KMS-11 (cell line): Measurements from ENCODE around the gene ADAMTSL4.

ENCODE experiments used
- H2AFZ ChIP-seq: fragments of 200-600 bp; sonication (generic); 2 replicates; pipeline ENCODE4 v1.6.1; 2016; ENCODE audit warnings: antibody characterized with exemption, mixed run types, low read depth
- H3K27ac ChIP-seq: fragments of 200-600 bp; sonication (generic); 2 replicates; pipeline ENCODE4 v1.6.1; 2016; ENCODE audit warnings: mild to moderate bottlenecking, mixed run types
- H3K27me3 ChIP-seq: fragments of 200-600 bp; sonication (generic); 2 replicates; pipeline ENCODE4 v1.6.1; 2017; ENCODE audit warnings: mild to moderate bottlenecking, low read depth, mixed run types, moderate library complexity; ENCODE audit not compliant: insufficient read depth
- H3K36me3 ChIP-seq: fragments of 200-600 bp; sonication (generic); 2 replicates; pipeline ENCODE4 v1.6.1; 2017; ENCODE audit warnings: mild to moderate bottlenecking, mixed run types; ENCODE audit not compliant: insufficient read depth
- H3K4me1 ChIP-seq: fragments of 200-600 bp; sonication (generic); 2 replicates; pipeline ENCODE4 v1.6.1; 2016; ENCODE audit warnings: mild to moderate bottlenecking, low read depth, mixed run types; ENCODE audit not compliant: poor library complexity, severe bottlenecking
- H3K4me2 ChIP-seq: fragments of 200-600 bp; sonication (generic); 2 replicates; pipeline ENCODE4 v1.7.0; 2016; ENCODE audit warnings: mild to moderate bottlenecking, mixed run types
- H3K4me3 ChIP-seq: fragments of 200-600 bp; sonication (generic); IDR thresholded peaks from 2 replicates; pipeline ENCODE4 v1.6.1; 2017; ENCODE audit warnings: low read depth, low read length, mixed read lengths; ENCODE audit not compliant: insufficient read depth
- H3K79me2 ChIP-seq: fragments of 200-600 bp; sonication (generic); 2 replicates; pipeline ENCODE4 v1.6.1; 2016; ENCODE audit warnings: low read depth, mixed run types; ENCODE audit not compliant: insufficient read depth
- H3K9ac ChIP-seq: fragments of 200-600 bp; sonication (generic); 2 replicates; pipeline ENCODE4 v1.6.1; 2016; ENCODE audit warnings: mild to moderate bottlenecking, mixed run types
- H4K20me1 ChIP-seq: fragments of 200-600 bp; sonication (generic); 2 replicates; pipeline ENCODE4 v1.6.1; 2016; ENCODE audit warnings: mild to moderate bottlenecking, mixed run types; ENCODE audit not compliant: insufficient read depth
- TF ChIP-seq, protein P1 (sequence below): fragments of 200-600 bp; sonication (generic); conservative IDR thresholded peaks from 2 replicates; pipeline ENCODE4 v1.6.1; 2017; ENCODE audit warnings: low read depth, mild to moderate bottlenecking, antibody characterized with exemption, low read length, moderate library complexity, mixed read lengths

The ADAMTSL4 gene

DNA sequence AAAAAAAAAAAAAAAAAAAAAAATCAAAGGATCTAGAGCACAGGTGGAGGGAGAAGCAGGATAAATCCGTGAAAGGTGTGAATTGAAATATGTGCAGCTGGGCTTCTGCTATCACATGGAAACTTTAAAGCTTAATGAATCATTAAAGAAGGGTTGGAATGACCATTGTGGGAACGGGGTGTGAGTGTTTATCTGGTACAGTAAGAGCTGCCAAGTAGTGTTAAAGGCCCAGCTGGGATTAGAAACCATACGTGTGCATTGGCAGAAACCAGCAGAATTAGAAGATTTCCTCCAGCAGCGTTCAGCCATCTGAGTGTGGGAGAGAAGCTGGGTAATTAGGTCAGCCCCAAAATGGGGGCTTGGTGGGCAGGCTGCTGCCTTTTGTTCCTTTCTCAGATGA lies 20.2 kb upstream of the ADAMTSL4 start:
- Histone ChIP-seq H3K4me3 (no peak overlapping the region), H3K4me2 (no peak overlapping the region), H3K36me3 (no peaks in the 10 kb centered on the region), H3K9ac (no peak overlapping the region), H3K4me1 (peaks cover 5% of the 10 kb centered on the region), H3K79me2 (no peaks in the 10 kb centered on the region), H4K20me1 (no peaks in the 10 kb centered on the region), H3K27me3 (no peaks in the 10 kb centered on the region), H3K27ac (no peak overlapping the region), H2AFZ (no peak overlapping the region)
- TF ChIP-seq, protein P1, sequence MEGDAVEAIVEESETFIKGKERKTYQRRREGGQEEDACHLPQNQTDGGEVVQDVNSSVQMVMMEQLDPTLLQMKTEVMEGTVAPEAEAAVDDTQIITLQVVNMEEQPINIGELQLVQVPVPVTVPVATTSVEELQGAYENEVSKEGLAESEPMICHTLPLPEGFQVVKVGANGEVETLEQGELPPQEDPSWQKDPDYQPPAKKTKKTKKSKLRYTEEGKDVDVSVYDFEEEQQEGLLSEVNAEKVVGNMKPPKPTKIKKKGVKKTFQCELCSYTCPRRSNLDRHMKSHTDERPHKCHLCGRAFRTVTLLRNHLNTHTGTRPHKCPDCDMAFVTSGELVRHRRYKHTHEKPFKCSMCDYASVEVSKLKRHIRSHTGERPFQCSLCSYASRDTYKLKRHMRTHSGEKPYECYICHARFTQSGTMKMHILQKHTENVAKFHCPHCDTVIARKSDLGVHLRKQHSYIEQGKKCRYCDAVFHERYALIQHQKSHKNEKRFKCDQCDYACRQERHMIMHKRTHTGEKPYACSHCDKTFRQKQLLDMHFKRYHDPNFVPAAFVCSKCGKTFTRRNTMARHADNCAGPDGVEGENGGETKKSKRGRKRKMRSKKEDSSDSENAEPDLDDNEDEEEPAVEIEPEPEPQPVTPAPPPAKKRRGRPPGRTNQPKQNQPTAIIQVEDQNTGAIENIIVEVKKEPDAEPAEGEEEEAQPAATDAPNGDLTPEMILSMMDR = no peak

DNA sequence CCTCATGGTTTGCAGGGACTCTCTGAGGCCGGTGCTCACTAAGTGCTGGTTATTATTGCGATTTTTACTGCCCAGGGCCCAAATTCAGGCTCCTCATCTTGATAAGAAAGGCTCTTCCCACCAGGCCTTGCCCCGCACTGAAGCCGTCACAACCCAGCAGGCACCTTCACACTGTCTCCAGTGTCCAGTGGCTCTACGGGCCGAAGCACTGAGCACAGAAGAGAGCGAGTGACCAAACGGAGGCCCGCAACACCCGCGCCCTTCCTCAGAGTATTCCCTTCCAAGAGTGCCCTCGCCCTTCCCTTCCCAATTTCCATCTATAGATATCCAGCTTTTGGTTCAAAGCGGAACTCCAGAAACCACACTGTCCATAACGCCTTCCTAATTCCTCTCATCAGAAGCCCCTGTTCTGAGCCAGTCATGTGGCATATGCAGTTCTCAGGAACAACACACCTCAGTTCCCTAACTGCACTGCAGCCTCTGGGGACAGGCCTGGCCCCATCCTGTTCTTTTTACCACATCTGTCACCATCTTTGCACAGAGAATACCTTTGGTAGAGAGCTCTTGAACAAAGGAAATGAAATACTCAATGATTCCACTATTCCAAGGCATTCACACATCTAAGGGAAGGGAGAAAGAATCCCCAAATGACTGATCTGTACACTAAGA lies 18.6 kb upstream of the ADAMTSL4 start:
- no peak overlapping the region for H3K4me2 ChIP-seq
- no peaks in the 10 kb centered on the region for H3K27me3 ChIP-seq
- H3K36me3 ChIP-seq = no peaks in the 10 kb centered on the region
- H3K4me3 ChIP-seq = no peak overlapping the region
- no peaks in the 10 kb centered on the region for H3K79me2 ChIP-seq
- H3K4me1 ChIP-seq = peaks cover 5% of the 10 kb centered on the region
- no peak overlapping the region for H2AFZ ChIP-seq
- no peak overlapping the region for H3K9ac ChIP-seq
- H3K27ac ChIP-seq = no peak overlapping the region
- TF ChIP-seq, protein P1 = no peak
- no peaks in the 10 kb centered on the region for H4K20me1 ChIP-seq

DNA sequence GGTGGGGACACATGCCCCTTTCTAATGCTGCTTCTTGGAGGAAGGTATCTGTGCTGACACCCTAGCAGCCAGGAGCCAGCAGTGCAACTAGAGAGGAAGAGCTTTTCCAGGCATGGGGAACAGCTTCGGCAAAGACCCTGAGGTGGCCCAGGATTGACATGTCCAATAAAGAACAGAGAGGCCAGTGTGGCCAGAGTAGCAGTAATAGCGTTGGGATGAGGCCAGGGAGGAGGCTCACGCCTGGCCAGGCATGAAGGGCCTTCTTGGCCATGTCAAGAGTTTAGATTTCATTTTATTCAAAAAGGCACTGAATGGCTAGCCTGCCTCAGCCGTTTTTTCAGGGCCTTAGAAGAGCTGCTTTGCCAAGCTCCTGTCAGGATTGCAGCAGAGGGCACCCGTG lies 16.3 kb upstream of the ADAMTSL4 start:
- no peaks in the 10 kb centered on the region for H4K20me1 ChIP-seq
- peak overlapping the region; percentile 16; the same call in 1 of the 2 replicates for H2AFZ ChIP-seq
- no peak overlapping the region for H3K27ac ChIP-seq
- no peaks in the 10 kb centered on the region for H3K79me2 ChIP-seq
- H3K27me3 ChIP-seq = no peaks in the 10 kb centered on the region
- H3K4me2 ChIP-seq = no peak overlapping the region
- no peaks in the 10 kb centered on the region for H3K36me3 ChIP-seq
- H3K4me3 ChIP-seq = no peak overlapping the region
- H3K9ac ChIP-seq = no peak overlapping the region
- H3K4me1 ChIP-seq = peaks cover 5% of the 10 kb centered on the region
- TF ChIP-seq, protein P1 = peak; percentile 76

DNA sequence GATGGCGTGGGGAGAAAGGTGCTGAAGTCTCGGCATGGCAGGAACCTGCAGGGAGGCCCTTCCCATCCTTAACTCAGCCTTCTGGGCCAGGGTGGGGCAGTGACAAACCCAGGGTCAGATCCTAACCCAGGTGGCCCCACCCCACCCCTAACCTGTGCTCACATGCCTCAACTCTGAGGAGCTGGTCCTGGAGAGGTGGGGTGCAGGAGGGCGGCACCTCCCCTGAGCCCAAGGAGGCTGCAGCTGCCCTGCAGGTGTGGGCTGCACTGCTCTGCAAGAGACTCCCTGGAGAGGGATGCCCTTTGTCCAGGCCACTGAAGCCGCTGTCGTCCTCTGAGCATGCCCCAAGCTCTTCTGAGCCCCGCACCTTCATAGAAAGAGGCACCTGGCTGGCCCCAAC lies 15.2 kb upstream of the ADAMTSL4 start:
- Histone ChIP-seq H3K4me2 (no peak overlapping the region), H3K4me1 (peaks cover 5% of the 10 kb centered on the region)

More for the DNA sequence above, 15.2 kb upstream of the ADAMTSL4 start:
- H3K79me2 ChIP-seq = no peaks in the 10 kb centered on the region
- no peak overlapping the region for H2AFZ ChIP-seq
- H3K27ac ChIP-seq = no peak overlapping the region
- no peaks in the 10 kb centered on the region for H3K36me3 ChIP-seq
- no peaks in the 10 kb centered on the region for H4K20me1 ChIP-seq
- TF ChIP-seq, protein P1 = no peak
- no peak overlapping the region for H3K4me3 ChIP-seq
- H3K27me3 ChIP-seq = no peaks in the 10 kb centered on the region
- H3K9ac ChIP-seq = no peak overlapping the region
